Ishikawa (cell line): Measurements from ENCODE around the gene ASIP.

Source experiments
- CEBPB ChIP-seq: IDR thresholded peaks from 2 replicates; pipeline ENCODE4 v1.6.1; 2012
- CREB1 ChIP-seq: IDR thresholded peaks from 2 replicates; pipeline ENCODE4 v1.6.1; 2012; ENCODE audit warnings: low read depth
- EGR1 ChIP-seq: IDR thresholded peaks from 2 replicates; pipeline ENCODE4 v1.6.1; 2012
- EP300 ChIP-seq: IDR thresholded peaks from 2 replicates; pipeline ENCODE4 v1.6.1; 2012; ENCODE audit warnings: borderline replicate concordance
- FOXM1 ChIP-seq: IDR thresholded peaks from 2 replicates; pipeline ENCODE4 v1.6.1; 2012; ENCODE audit warnings: low read depth, borderline replicate concordance
- MAX ChIP-seq: IDR thresholded peaks from 2 replicates; pipeline ENCODE4 v1.6.1; 2012
- NFIC ChIP-seq: IDR thresholded peaks from 2 replicates; pipeline ENCODE4 v1.6.1; 2012
- RAD21 ChIP-seq: IDR thresholded peaks from 2 replicates; pipeline ENCODE4 v1.6.1; 2012; ENCODE audit warnings: low read depth
- REST ChIP-seq: IDR thresholded peaks from 2 replicates; pipeline ENCODE4 v1.6.1; 2012; ENCODE audit warnings: low read depth, mild to moderate bottlenecking
- TAF1 ChIP-seq: IDR thresholded peaks from 2 replicates; pipeline ENCODE4 v1.6.1; 2012; ENCODE audit warnings: low read depth, mild to moderate bottlenecking
- TCF12 ChIP-seq: IDR thresholded peaks from 2 replicates; pipeline ENCODE4 v1.6.1; 2012; ENCODE audit warnings: low read depth
- TEAD4 ChIP-seq: IDR thresholded peaks from 2 replicates; pipeline ENCODE4 v1.6.1; 2012
- USF1 ChIP-seq: IDR thresholded peaks from 2 replicates; pipeline ENCODE4 v1.6.1; 2012
- YY1 ChIP-seq: IDR thresholded peaks from 2 replicates; pipeline ENCODE4 v1.6.1; 2012; ENCODE audit warnings: low read depth
- ZBTB7A ChIP-seq: IDR thresholded peaks from 2 replicates; pipeline ENCODE4 v1.6.1; 2012; ENCODE audit warnings: low read depth

Gene ASIP

GRCh38 chr20:34256629-34257124 lies 15.5 kb downstream of the ASIP start:
- TF ChIP-seq NFIC (no peak), EP300 (no peak), REST (no peak), EGR1 (no peak), USF1 (no peak), MAX (no peak), TEAD4 (no peak), ZBTB7A (no peak), TCF12 (no peak), FOXM1 (no peak), RAD21 (no peak), TAF1 (no peak), CREB1 (no peak)

GRCh38 chr20:34260208-34260942 lies 19.2 kb downstream of the ASIP start:
- TF ChIP-seq EGR1 (no peak), TAF1 (no peak), REST (no peak), TEAD4 (no peak), MAX (no peak), FOXM1 (no peak), CEBPB (no peak), TCF12 (no peak), USF1 (no peak), EP300 (no peak), YY1 (no peak)

- TF ChIP-seq CREB1, result no peak
- no peak for TF ChIP-seq USF1
- TF ChIP-seq EGR1, result no peak
- no peak for TF ChIP-seq FOXM1
- TF ChIP-seq ZBTB7A, result no peak
- TF ChIP-seq YY1, result no peak
- no peak for TF ChIP-seq TCF12
- no peak for TF ChIP-seq CEBPB
- no peak for TF ChIP-seq TEAD4
- TF ChIP-seq TAF1, result no peak
- no peak for TF ChIP-seq RAD21
- no peak for TF ChIP-seq NFIC
- TF ChIP-seq MAX, result no peak
- no peak for TF ChIP-seq REST
Observed at GRCh38 chr20:34262488-34263288, 21.5 kb downstream of the ASIP start.
